ENCODE results near the gene TMEM72.

DNA sequence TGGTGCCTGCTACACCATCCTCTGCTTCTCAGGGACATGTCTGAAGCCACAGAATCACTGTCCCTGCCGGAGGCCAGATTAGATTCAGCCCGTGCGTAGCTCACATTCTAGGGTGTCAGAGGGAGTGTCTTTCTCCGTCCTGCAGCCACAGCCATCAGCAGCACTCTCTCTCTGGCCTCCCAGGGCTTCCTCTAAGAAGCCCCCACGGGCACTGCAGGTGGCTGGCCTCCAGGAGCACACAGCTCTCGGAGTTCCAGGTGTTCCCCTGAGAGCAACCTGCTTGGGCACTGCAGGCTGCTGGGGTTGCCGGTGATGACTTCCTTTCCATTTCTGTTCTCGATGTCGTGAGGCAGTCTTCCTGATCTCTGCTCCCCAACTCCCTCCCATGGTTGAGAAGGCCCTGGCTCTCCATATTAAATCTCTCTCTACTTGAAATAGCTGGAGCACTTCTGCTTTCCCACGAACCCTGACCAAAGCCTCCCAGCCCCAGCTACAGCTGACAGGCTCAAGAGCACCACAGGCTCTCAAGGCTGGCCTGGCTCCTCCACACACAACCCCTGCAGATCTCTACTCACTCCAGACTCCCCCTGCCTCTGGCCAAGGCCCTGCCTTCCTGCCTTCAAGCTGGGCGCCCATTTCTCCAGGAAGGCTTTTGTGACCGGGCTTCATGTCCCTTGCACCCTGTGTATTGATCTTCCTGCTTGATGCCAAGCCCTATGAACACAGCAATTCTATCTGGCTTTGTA, 49.0 kb upstream of the TMEM72 start:
- TF ChIP-seq, protein P1, sequence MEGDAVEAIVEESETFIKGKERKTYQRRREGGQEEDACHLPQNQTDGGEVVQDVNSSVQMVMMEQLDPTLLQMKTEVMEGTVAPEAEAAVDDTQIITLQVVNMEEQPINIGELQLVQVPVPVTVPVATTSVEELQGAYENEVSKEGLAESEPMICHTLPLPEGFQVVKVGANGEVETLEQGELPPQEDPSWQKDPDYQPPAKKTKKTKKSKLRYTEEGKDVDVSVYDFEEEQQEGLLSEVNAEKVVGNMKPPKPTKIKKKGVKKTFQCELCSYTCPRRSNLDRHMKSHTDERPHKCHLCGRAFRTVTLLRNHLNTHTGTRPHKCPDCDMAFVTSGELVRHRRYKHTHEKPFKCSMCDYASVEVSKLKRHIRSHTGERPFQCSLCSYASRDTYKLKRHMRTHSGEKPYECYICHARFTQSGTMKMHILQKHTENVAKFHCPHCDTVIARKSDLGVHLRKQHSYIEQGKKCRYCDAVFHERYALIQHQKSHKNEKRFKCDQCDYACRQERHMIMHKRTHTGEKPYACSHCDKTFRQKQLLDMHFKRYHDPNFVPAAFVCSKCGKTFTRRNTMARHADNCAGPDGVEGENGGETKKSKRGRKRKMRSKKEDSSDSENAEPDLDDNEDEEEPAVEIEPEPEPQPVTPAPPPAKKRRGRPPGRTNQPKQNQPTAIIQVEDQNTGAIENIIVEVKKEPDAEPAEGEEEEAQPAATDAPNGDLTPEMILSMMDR (IDR thresholded peaks at IDR 0.05; ENCODE audit: insufficient read depth, low read depth, low read length): no peak
- TF ChIP-seq EZH2 (IDR thresholded peaks at IDR 0.05; ENCODE audit: insufficient read depth, low read length): no peak
